GM12892 (cell line): ENCODE measurements around the gene AVL9.
A peak's percentile ranks its signal among the peaks of the same experiment; 100 is the strongest.

ENCODE experiments used
- DNase-seq: peaks from one replicate; pipeline ENCODE4 v3.0.0; 2011; ENCODE audit not compliant: insufficient read length
- FAIRE-seq: peaks from 2 replicates; lab custom pipeline; 2011; peaks lifted over from hg19 to GRCh38; lab: Jason Lieb, UNC
- POLR2A ChIP-seq: IDR thresholded peaks from 2 replicates; pipeline ENCODE4 v1.6.1; 2011; ENCODE audit warnings: low read depth, low read length, control low read depth
- POLR2AphosphoS5 ChIP-seq: IDR thresholded peaks from 2 replicates; pipeline ENCODE4 v1.6.1; 2011; ENCODE audit warnings: low read depth, low read length, control low read depth
- TAF1 ChIP-seq: IDR thresholded peaks from 2 replicates; pipeline ENCODE4 v1.6.1; 2011; ENCODE audit warnings: low read depth, mild to moderate bottlenecking, control low read depth, low read length, borderline replicate concordance

The AVL9 gene

GRCh38 chr7:32501522-32501921, 6.2 kb downstream of the AVL9 start:
- FAIRE-seq (no peak), DNase-seq (no peak)
- TF ChIP-seq POLR2AphosphoS5, result no peak
- TF ChIP-seq TAF1, result no peak
- no peak for TF ChIP-seq POLR2A

- TF ChIP-seq POLR2AphosphoS5 (no peak), POLR2A (no peak), TAF1 (no peak)
- DNase-seq (no peak), FAIRE-seq (no peak)
Measured at GRCh38 chr7:32502728-32503127, 7.4 kb downstream of the AVL9 start.

DNA sequence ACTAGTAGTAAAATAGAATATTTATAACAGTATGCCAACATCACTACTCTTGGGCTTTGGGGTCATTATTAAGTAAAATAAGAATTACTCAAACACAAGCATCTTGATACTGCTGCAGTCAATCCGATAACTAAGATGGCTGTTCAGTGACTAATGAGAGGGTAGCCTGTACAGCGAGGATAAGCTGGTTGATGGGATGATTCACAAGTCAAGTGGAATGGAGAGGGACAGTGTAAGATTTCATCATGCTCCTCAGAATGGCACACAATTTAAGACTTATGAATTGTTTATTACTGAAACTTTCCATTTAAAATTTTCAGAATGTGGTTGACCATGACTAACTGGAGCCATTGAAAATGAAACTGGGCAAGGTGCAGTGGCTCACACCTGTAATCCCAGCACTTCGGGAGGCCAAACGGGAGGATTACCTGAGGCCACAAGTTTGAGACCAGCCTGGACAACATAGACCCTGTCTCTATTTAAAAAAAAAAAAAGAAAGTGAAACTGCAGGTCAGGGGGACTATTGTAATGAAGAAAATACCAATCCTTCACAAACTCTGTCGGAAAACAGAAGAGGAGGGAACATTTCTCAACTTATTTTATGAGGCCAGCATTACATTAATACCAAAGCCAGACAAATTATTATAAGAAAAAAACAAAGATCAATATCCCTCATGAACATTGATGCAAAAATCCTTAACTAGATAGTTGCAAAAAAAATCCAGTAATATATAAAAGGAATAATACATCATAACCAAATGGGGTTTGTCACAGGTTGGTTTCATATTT, 11.2 kb downstream of the AVL9 start:
- no peak for TF ChIP-seq POLR2A
- TF ChIP-seq POLR2AphosphoS5, result no peak
- DNase-seq, result no peak
- no peak for FAIRE-seq

GRCh38 chr7:32507414-32507813, 12.1 kb downstream of the AVL9 start:
- no peak for TF ChIP-seq POLR2AphosphoS5
- no peak for TF ChIP-seq TAF1
- no peak for TF ChIP-seq POLR2A
- DNase-seq (no peak), FAIRE-seq (no peak)

- no peak for FAIRE-seq
- no peak for TF ChIP-seq POLR2A
- no peak for TF ChIP-seq POLR2AphosphoS5
- TF ChIP-seq TAF1, result no peak
- no peak for DNase-seq
Measured at GRCh38 chr7:32511791-32512190, 16.5 kb downstream of the AVL9 start.

GRCh38 chr7:32513210-32513609, 17.9 kb downstream of the AVL9 start:
- FAIRE-seq, result no peak
- DNase-seq, result no peak
- TF ChIP-seq POLR2A, result no peak
- TF ChIP-seq POLR2AphosphoS5, result no peak
- no peak for TF ChIP-seq TAF1

DNA sequence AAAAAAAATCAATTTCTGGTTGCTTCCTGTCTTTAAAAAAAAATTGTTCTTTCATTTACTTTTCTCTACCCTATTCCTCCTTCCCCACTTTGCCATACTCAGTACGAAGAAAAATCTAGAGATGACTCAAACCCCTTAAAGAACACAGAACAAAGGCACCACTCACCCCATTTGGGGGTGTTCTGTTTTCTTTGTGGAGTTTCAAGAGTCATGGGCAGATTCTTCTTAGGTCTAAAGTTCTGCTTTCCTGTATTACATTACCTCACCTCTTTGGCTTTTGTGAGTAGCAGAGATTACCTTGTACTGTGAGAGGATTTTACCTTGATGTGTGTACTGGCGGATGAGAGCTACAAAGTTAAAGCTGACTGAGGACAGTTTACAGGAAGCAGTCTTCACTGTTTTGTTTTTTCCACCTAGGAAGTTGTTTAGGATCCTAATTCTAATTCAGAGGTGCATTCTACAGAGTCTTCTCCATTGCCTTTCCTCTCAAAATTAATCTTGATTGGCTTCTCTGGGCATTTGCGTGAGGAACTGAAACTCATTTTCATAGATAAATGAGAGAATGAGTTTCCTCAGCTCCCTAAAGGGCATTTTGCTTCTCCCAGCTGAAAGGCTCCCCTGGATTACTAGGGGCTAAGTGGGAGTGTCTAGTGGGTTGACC, 20.7 kb downstream of the AVL9 start:
- DNase-seq (no peak), FAIRE-seq (peak; percentile 40)

GRCh38 chr7:32516551-32517100, 21.3 kb downstream of the AVL9 start:
- DNase-seq, result no peak
- TF ChIP-seq POLR2A (no peak), TAF1 (no peak), POLR2AphosphoS5 (no peak)
- no peak for FAIRE-seq

More for the DNA sequence above, 20.7 kb downstream of the AVL9 start:
- TF ChIP-seq POLR2A (no peak), POLR2AphosphoS5 (no peak), TAF1 (no peak)

- FAIRE-seq (no peak), DNase-seq (no peak)
- TF ChIP-seq POLR2AphosphoS5 (no peak), TAF1 (no peak), POLR2A (no peak)
Measured at GRCh38 chr7:32518534-32519140, 23.3 kb downstream of the AVL9 start.

DNA sequence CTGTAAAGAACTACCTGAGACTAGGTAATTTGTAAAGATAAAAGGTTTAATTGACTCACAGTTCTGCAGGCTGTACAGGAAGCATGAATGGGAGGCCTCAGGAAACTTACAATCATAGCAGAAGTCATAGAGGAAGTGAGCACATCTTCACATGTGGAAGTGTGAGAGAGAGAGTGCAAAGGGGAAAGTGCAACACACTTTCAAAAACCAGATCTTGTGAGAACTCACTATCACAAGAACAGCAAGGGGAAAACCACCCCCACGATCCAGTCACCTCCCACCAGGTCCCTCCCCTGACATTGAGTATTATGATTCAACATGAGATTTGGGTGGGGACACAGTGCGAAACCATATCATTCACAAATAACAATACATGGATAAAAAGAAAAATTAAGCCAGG, 24.5 kb downstream of the AVL9 start:
- FAIRE-seq (no peak), DNase-seq (no peak)
- no peak for TF ChIP-seq TAF1
- TF ChIP-seq POLR2A, result no peak

DNA sequence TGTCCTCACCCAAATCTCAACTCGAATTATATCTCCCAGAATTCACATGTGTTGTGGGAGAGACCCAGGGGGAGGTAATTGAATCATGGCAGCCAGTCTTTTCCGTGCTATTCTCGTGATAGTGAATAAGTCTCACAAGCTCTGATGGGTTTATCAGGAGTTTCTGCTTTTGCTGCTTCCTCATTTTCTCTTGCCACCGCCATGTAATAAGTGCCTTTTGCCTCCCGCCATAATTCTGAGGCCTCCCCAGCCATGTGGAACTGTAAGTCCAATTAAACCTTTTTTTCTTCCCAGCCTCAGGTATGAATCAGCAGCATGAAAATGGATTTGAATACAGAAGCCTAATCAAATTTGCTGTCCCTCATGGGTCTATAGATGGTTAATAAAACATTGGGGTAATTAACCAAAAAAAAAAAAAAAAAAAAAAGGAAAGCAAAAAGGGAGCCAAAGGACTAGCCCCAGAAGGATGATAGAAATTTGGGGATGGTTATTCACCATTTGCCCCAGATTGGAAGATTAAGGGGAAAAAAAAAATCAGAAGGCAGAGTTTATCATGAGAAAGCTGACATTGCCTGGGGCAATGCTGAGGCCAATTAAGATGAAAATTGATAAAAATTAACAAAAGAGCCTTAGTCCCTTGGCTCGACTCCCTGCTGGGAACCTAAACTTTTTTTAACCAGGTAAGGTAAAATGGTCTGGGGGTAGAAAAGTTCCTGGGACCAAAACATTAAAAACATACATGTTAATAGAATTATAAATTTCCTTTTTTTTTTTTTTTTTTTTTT, 27.6 kb downstream of the AVL9 start:
- no peak for DNase-seq
- TF ChIP-seq TAF1 (no peak), POLR2A (no peak)
- FAIRE-seq, result no peak
